AG04450 (cell line): Measurements from ENCODE around the gene HRNR. TPM values are rescaled to one million over a fixed set of nuclear protein-coding genes. Genes with fewer than 3 reads are reported as not detected.

ENCODE experiments used
- CTCF ChIA-PET: fragments of 300-600, 350-600 bp; formaldehyde crosslinking; extraction: SDS; loops from one replicate; lab custom pipeline; 2022; ENCODE audit warnings: antibody characterized with exemption, inconsistent platforms; lab: Charles Lee
- POLR2A ChIA-PET: fragments of 350-600 bp; formaldehyde crosslinking; extraction: SDS; loops from one replicate; lab custom pipeline; 2021; ENCODE audit warnings: antibody characterized with exemption, inconsistent platforms; lab: Yijun Ruan, JAX
- DNase-seq: peaks from one replicate; pipeline ENCODE4 v3.0.0-alpha.2; 2011; ENCODE audit warnings: low read depth, low spot score
- H3K27ac ChIP-seq: one replicate; pipeline ENCODE4 v1.5.1; 2012; ENCODE audit warnings: low read depth, low read length, control low read depth
- H3K27me3 ChIP-seq: one replicate; pipeline ENCODE4 v1.6.0; 2012; ENCODE audit warnings: low read length; ENCODE audit not compliant: control insufficient read depth, insufficient read depth
- H3K4me3 ChIP-seq: 2 replicates; pipeline ENCODE4 v1.5.1; 2011; ENCODE audit warnings: mild to moderate bottlenecking, low read depth, low read length, control low read depth
- H3K9me3 ChIP-seq: 2 replicates; pipeline ENCODE4 v1.5.1; 2012; ENCODE audit warnings: low read length; ENCODE audit not compliant: control insufficient read depth, insufficient read depth
- polyA plus RNA-seq: library from polyadenylated mRNA; depleted of rRNA; stranded (reverse); fragments of >200 nt; gene quantifications from 2 replicates; pipeline ENCODE4 v1.2.3, GENCODE V29; 2011
- TF ChIP-seq, protein P1 (sequence below): IDR thresholded peaks from 2 replicates; pipeline ENCODE4 v1.5.1; 2011; ENCODE audit warnings: low read depth, low read length, control low read depth, inconsistent platforms

HRNR gene
- polyA plus RNA-seq, 1 experiment = not detected

DNA sequence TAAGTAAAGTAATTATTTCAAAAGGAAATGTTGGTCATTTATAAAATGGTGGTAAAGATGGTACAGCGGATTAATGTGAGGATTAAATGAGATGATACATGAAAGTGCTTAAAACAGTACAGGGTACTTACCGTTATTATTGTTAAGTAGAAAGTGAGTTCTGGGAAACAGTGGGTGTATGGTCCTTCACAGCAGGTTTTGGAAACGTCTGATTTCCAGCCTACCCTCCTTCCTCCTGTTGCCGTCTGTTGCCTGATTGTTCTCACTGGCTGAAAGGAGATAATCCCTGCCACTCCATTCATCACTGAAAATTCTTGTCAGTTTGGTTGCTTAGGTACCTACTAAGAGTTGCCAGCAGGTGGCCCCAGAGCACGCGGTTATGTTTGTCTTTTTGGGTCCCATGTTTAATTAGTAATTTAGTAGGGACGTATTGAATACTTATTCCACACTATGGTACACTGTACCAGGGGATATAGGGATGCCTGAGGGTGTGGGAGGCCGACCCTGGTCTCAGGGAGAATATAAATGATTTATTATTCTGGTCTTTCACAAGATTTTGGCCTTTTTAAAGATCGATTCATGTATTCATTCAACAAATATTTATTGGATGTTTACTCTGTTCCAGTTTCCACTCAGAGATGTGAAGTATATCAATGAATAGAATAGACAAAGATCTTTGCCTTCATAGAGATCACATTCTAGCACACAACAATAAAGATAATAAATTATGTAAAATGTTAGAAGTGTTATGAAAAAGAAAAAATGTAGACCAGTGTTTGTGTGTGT, 34.1 kb downstream of the HRNR start:
- peaks cover 9% of the 10 kb centered on the region; the same call in 1 of the 2 replicates for H3K9me3 ChIP-seq
- no peak for DNase-seq
- ChIA-PET POLR2A (no interaction called here), CTCF (interaction anchor here (0.6 to 1.8 kb wide), 6 partner anchors 11 to 269 kb away, joined by 3 to 8 read pairs (median 4); no protein-coding TSS in a partner anchor)
- no peaks in the 10 kb centered on the region for H3K27me3 ChIP-seq
- TF ChIP-seq, protein P1, sequence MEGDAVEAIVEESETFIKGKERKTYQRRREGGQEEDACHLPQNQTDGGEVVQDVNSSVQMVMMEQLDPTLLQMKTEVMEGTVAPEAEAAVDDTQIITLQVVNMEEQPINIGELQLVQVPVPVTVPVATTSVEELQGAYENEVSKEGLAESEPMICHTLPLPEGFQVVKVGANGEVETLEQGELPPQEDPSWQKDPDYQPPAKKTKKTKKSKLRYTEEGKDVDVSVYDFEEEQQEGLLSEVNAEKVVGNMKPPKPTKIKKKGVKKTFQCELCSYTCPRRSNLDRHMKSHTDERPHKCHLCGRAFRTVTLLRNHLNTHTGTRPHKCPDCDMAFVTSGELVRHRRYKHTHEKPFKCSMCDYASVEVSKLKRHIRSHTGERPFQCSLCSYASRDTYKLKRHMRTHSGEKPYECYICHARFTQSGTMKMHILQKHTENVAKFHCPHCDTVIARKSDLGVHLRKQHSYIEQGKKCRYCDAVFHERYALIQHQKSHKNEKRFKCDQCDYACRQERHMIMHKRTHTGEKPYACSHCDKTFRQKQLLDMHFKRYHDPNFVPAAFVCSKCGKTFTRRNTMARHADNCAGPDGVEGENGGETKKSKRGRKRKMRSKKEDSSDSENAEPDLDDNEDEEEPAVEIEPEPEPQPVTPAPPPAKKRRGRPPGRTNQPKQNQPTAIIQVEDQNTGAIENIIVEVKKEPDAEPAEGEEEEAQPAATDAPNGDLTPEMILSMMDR = peak; percentile 67
- no peak overlapping the region for H3K4me3 ChIP-seq
- no peak overlapping the region for H3K27ac ChIP-seq

GRCh38 chr1:152188673-152189591, 35.1 kb downstream of the HRNR start:
- TF ChIP-seq, protein P1 = peak; percentile 53
- ChIA-PET CTCF (interaction anchor here (0.6 to 1.8 kb wide), 6 partner anchors 10 to 269 kb away, joined by 3 to 8 read pairs (median 4); no protein-coding TSS in a partner anchor), POLR2A (no interaction called here)
- DNase-seq = no peak
- H3K9me3 ChIP-seq = peaks cover 9% of the 10 kb centered on the region; the same call in 1 of the 2 replicates
- no peaks in the 10 kb centered on the region for H3K27me3 ChIP-seq
- no peak overlapping the region for H3K27ac ChIP-seq
- H3K4me3 ChIP-seq = peak overlapping the region; percentile 39

GRCh38 chr1:152186556-152187285, 37.3 kb downstream of the HRNR start:
- no peak overlapping the region for H3K27ac ChIP-seq
- ChIA-PET POLR2A (no interaction called here), CTCF (interaction anchor here (1.2 to 5.7 kb wide), 6 partner anchors 12 to 272 kb away, joined by 4 to 98 read pairs (median 8); no protein-coding TSS in a partner anchor)
- H3K4me3 ChIP-seq = no peak overlapping the region
- TF ChIP-seq, protein P1 = no peak
- peaks cover 9% of the 10 kb centered on the region; the same call in 1 of the 2 replicates for H3K9me3 ChIP-seq
- no peak for DNase-seq
- H3K27me3 ChIP-seq = no peaks in the 10 kb centered on the region

GRCh38 chr1:152185544-152186391, 38.2 kb downstream of the HRNR start:
- CTCF ChIA-PET = interaction anchor here (0.5 to 5.7 kb wide), 19 partner anchors 11 to 273 kb away, joined by 3 to 98 read pairs (median 3); no protein-coding TSS in a partner anchor
- Histone ChIP-seq H3K4me3 (no peak overlapping the region), H3K27ac (no peak overlapping the region), H3K27me3 (no peaks in the 10 kb centered on the region), H3K9me3 (peaks cover 9% of the 10 kb centered on the region; the same call in 1 of the 2 replicates)
- TF ChIP-seq, protein P1 = peak; percentile 84
- POLR2A ChIA-PET = no interaction called here
- DNase-seq = peak; percentile 26
